Measurements from ENCODE around the gene TFPI2.

TFPI2 gene

DNA sequence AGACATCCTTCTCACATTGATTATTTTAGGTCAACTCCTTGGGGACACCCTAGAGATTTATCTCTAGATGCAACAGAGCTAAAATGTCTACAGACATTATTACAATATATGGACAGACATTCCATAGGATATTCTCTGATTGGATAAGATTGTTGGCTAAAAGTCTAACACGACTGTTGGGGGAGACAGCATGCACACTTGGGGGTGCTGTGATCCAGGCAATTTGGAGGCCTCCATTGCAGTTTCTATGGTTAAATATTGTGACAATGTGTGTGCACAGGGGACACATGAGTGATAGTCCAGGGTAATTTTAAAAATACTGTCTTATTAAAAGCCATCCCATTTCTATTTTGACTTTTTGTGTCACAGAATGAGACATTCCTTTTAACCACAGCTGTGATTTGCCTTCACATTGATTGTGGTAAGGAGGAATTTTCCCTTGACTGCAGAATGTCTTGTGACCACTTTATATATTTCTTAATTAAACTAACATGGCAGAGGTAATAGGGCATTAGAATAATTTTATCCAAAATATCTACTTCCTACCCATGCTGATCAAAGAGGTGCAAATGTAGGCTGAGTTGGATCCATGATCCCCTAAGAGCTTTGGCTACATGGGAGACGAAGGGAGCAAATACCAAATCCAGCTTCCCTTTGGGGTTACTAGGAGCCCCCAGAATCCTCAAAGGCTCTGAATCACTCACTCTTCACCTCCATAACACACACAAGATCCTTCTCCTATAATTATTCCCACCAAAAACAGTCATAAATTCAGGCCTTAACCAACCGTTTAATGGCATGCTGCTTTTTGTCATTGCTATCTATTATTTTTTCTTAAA, 7.3 kb downstream of the TFPI2 start:
- in situ Hi-C loops (cut with MboI; ENCODE audit: low sequenced_read_pairs, unreplicated experiment): no loop called here
- no peak for DNase-seq (ENCODE audit: low spot score)
- no peak for TF ChIP-seq CTCF (IDR thresholded peaks at IDR 0.05; ENCODE audit: borderline replicate concordance, control extremely low read depth, extremely low read depth, insufficient read depth, missing control alignments)

DNA sequence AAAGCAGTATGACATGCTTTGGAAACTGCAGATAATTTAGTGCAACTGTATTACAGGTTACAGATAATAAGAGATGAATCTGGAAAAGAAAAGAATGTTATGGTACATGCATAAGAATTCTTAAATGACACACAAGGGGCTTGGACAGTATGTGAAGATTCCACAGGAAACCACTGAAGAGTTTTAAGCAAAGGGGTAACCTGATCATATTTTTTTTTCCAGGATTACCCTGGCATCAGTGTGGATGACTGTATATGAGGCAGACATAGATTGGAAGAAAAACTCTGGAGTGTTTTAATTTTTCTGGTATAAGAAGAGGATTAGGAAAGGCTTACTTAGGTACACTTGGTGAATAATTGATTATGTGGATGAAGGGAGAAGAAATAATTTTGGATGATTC, 8.1 kb downstream of the TFPI2 start:
- DNase-seq (ENCODE audit: low spot score): no peak
- in situ Hi-C loops (cut with MboI; ENCODE audit: low sequenced_read_pairs, unreplicated experiment): no loop called here
- TF ChIP-seq CTCF (IDR thresholded peaks at IDR 0.05; ENCODE audit: borderline replicate concordance, control extremely low read depth, extremely low read depth, insufficient read depth, missing control alignments): no peak

DNA sequence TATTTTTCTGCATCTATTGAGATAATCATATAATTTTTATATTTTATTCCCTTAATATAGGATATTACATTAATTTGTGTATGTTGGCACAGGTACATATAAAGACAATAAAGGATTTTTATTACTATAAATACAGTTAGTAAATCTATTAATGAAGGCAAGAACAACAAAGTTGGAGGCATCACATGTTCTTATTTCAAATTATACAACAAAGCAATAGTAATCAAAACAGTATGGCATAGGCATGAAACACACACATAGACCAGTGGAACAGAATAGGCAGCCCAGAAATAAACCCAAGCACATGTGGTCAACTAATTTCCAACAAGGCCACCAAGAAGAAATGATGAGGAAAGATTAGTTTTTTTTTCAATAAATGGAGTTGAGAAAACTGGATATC, 11.2 kb downstream of the TFPI2 start:
- TF ChIP-seq CTCF (IDR thresholded peaks at IDR 0.05; ENCODE audit: borderline replicate concordance, control extremely low read depth, extremely low read depth, insufficient read depth, missing control alignments): no peak
- DNase-seq (ENCODE audit: low spot score): no peak
- in situ Hi-C loops (cut with MboI; ENCODE audit: low sequenced_read_pairs, unreplicated experiment): no loop called here

DNA sequence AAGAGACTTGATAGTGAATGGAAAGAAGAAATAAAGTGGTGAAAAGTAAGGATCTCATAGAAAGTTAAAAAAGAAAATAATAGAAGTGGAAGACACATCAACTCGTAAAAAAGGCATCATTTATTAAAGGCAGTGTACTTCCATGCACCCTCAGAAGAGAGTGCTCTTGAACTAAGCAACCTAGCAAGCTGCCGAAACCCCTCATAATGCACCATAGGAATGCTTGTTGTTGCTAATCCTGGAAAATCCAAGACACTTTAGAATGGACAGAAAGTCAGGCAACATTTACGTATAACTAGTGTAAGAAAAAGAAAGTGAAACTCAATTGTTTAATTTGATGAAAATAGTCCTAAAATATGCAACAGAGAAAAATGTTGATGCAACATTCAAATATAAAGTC, 12.8 kb downstream of the TFPI2 start:
- TF ChIP-seq CTCF (IDR thresholded peaks at IDR 0.05; ENCODE audit: borderline replicate concordance, control extremely low read depth, extremely low read depth, insufficient read depth, missing control alignments): no peak
- DNase-seq (ENCODE audit: low spot score): no peak
- in situ Hi-C loops (cut with MboI; ENCODE audit: low sequenced_read_pairs, unreplicated experiment): no loop called here

DNA sequence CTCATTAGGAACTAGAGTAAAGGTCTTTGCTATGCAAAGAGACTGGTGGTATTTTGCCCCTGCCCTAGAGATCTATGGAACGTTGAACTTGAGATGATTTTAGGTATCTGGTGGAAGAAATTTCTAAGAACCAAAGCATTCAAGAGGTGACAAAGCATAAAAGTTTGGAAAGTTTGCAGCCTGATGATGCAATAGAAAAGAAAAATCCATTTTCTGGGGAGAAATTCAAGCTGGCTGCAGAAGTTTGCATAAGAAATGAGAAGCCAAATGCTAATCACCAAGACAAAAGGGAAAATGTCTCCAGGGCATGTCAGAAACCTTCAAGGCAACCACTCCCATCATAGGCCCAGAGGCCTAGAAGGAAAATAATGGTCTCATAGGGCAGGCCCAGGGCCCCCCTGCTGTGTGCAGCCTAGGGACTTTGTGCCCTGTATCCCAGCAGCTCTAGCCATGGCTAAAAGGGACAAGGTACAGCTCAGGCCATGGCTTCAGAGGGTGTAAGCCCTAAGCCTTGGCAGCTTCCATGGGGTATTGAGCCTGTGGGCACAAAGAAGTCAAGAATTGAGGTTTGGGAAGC, 16.5 kb downstream of the TFPI2 start:
- no peak for TF ChIP-seq CTCF (IDR thresholded peaks at IDR 0.05; ENCODE audit: borderline replicate concordance, control extremely low read depth, extremely low read depth, insufficient read depth, missing control alignments)
- DNase-seq (ENCODE audit: low spot score): no peak
- in situ Hi-C loops (cut with MboI; ENCODE audit: low sequenced_read_pairs, unreplicated experiment): no loop called here

GRCh38 chr7:93866886-93867285, 23.7 kb downstream of the TFPI2 start:
- DNase-seq (ENCODE audit: low spot score): no peak
- in situ Hi-C loops (cut with MboI; ENCODE audit: low sequenced_read_pairs, unreplicated experiment): no loop called here
- TF ChIP-seq CTCF (IDR thresholded peaks at IDR 0.05; ENCODE audit: borderline replicate concordance, control extremely low read depth, extremely low read depth, insufficient read depth, missing control alignments): no peak
